Kidney (tissue), 14 donors: ENCODE measurements around the gene HTR3B. TPM values are rescaled to one million over a fixed set of nuclear protein-coding genes. Genes with fewer than 3 reads are reported as not detected.

Experiments
- DNase-seq, 5 donors: peaks; one replicate each; pipeline ENCODE4 v3.0.0-alpha.2; 2013 to 2020
- FAIRE-seq: peaks from 2 replicates; lab custom pipeline; 2012; peaks lifted over from hg19 to GRCh38; lab: Jason Lieb, UNC
- H3K27ac ChIP-seq, 2 donors: one replicate each; pipeline ENCODE4 v1.7.0; 2013; ENCODE audit warnings: low read depth in 2 of 2, low read length in 2 of 2, inconsistent platforms in 1 of 2
- H3K27me3 ChIP-seq: one replicate; pipeline ENCODE4 v1.7.1; 2013; ENCODE audit warnings: low read length, inconsistent platforms; ENCODE audit not compliant: control insufficient read depth, insufficient read depth
- H3K36me3 ChIP-seq, 3 donors: one replicate each; pipeline versions ENCODE4 v1.7.0 to v1.7.1; 2013; ENCODE audit warnings: low read length in 3 of 3, control low read depth in 1 of 3, inconsistent platforms in 1 of 3; ENCODE audit not compliant: insufficient read depth in 3 of 3, control insufficient read depth in 2 of 3
- H3K4me1 ChIP-seq, 3 donors: one replicate each; pipeline versions ENCODE4 v1.7.0 to v1.7.1; 2013; ENCODE audit warnings: low read length in 3 of 3, inconsistent platforms in 1 of 3, low read depth in 1 of 3; ENCODE audit not compliant: control insufficient read depth in 2 of 3, insufficient read depth in 2 of 3
- H3K4me3 ChIP-seq, 3 donors: one replicate each; pipeline versions ENCODE4 v1.7.0 to v1.8.1; 2013; ENCODE audit warnings: low read length in 3 of 3, control low read depth in 1 of 3, inconsistent platforms in 1 of 3
- H3K9ac ChIP-seq, 3 donors: one replicate each; pipeline versions ENCODE4 v1.7.0 to v1.7.1; 2013; ENCODE audit warnings: low read length in 3 of 3, control low read depth in 1 of 3, inconsistent platforms in 1 of 3
- H3K9me3 ChIP-seq, 3 donors: one replicate each; pipeline versions ENCODE4 v1.7.0 to v1.7.1; 2013; ENCODE audit warnings: low read length in 3 of 3, control low read depth in 1 of 3, inconsistent platforms in 1 of 3; ENCODE audit not compliant: control insufficient read depth in 2 of 3, insufficient read depth in 1 of 3
- CTCF ChIP-seq: IDR thresholded peaks from 3 replicates; pipeline ENCODE4 v1.5.1; 2012; ENCODE audit warnings: mild to moderate bottlenecking, moderate library complexity, borderline replicate concordance; ENCODE audit not compliant: insufficient read depth; ENCODE audit errors: extremely low read depth
- intact Hi-C: fragments of 100-400 bp; cut with DNase I; formaldehyde crosslinking; loops from one replicate; pipeline ENCODE4 v1.11.1; 2022
- polyA plus RNA-seq: library from polyadenylated mRNA; stranded (reverse); fragments of 350-450 nt; fragmentation: Illumina TruSeq; extraction: RNeasy Lipid Tissue Mini Kit (QIAGEN cat#74804); gene quantifications from one replicate; pipeline ENCODE4 v1.2.3, GENCODE V29; 2014; ENCODE audit warnings: low read depth, low replicate concordance; ENCODE audit not compliant: insufficient read depth
- total RNA-seq: library from RNA; stranded (reverse); fragmentation: NEBNext Ultra II Directional; extraction: Animal tissue kit (Norgen Biotek cat#: 25700); gene quantifications from one replicate; pipeline ENCODE4 v1.2.1, GENCODE V29; 2021
- donor health status: control.
- donor health status: control.
- donor health status: control.
- donor health status: control.
- donor health status: control.
- donor health status: DM: yes; HTN: yes; CAD: no.
- donor health status: Normal renal cell carcinoma (clear cell type).

Gene HTR3B
- total and polyA plus RNA-seq, 2 donors from 2014 or later = 0.16 TPM; not detected in 1

GRCh38 chr11:113949891-113950290 is 45.3 kb downstream of the HTR3B start:
- intact Hi-C loops = no loop called here
- FAIRE-seq = no peak
- no peak for DNase-seq
- Histone ChIP-seq H3K36me3 (no peaks in the 10 kb centered on the region), H3K27ac (no peak overlapping the region), H3K9me3 (no peaks in the 10 kb centered on the region), H3K4me3 (no peak overlapping the region), H3K4me1 (no peaks in the 10 kb centered on the region), H3K9ac (no peak overlapping the region), H3K27me3 (peaks cover 3% of the 10 kb centered on the region)
- TF ChIP-seq CTCF = no peak

- intact Hi-C loops = no loop called here
- no peak for TF ChIP-seq CTCF
Observed at GRCh38 chr11:113951537-113951936, 46.9 kb downstream of the HTR3B start.

GRCh38 chr11:113952070-113952469 is 47.5 kb downstream of the HTR3B start:
- Histone ChIP-seq H3K27ac (no peak overlapping the region), H3K9ac (no peak overlapping the region), H3K4me3 (no peak overlapping the region), H3K36me3 (no peaks in the 10 kb centered on the region), H3K27me3 (peaks cover 3% of the 10 kb centered on the region), H3K9me3 (no peaks in the 10 kb centered on the region), H3K4me1 (no peaks in the 10 kb centered on the region)
- intact Hi-C loops = no loop called here
- TF ChIP-seq CTCF = no peak
- DNase-seq (peak in 4 of 5 donors; percentile 44 to 68 (median 58)), FAIRE-seq (no peak)

More at GRCh38 chr11:113951537-113951936, 46.9 kb downstream of the HTR3B start:
- DNase-seq (peak in 2 of 5 donors; percentile 15 to 25), FAIRE-seq (no peak)
- Histone ChIP-seq H3K27me3 (peaks cover 3% of the 10 kb centered on the region), H3K4me3 (no peak overlapping the region), H3K36me3 (no peaks in the 10 kb centered on the region), H3K4me1 (no peaks in the 10 kb centered on the region), H3K9ac (no peak overlapping the region), H3K27ac (no peak overlapping the region), H3K9me3 (no peaks in the 10 kb centered on the region)

- H3K4me3 ChIP-seq = no peak overlapping the region
- intact Hi-C loops = no loop called here
- H3K36me3 ChIP-seq = no peaks in the 10 kb centered on the region
- H3K9ac ChIP-seq = no peak overlapping the region
- no peak overlapping the region for H3K27ac ChIP-seq
- TF ChIP-seq CTCF = no peak
- no peak for FAIRE-seq
- H3K27me3 ChIP-seq = peaks cover 3% of the 10 kb centered on the region
- no peaks in the 10 kb centered on the region for H3K9me3 ChIP-seq
- H3K4me1 ChIP-seq = no peaks in the 10 kb centered on the region
- no peak for DNase-seq
Observed at GRCh38 chr11:113952588-113952987, 48.0 kb downstream of the HTR3B start.
